Lower leg skin (tissue), 4 donors: Measurements from ENCODE around the gene GAB1. TPM values are rescaled to one million over a fixed set of nuclear protein-coding genes. Genes with fewer than 3 reads are reported as not detected.

Experiments
- DNase-seq, 2 donors: peaks; one replicate each; pipeline ENCODE4 v3.0.0-alpha.2; 2019; ENCODE audit warnings: low spot score in 2 of 2
- H3K4me3 ChIP-seq: fragments of 200-600 bp; sonication (generic); 2 replicates; pipeline ENCODE4 v1.5.1; 2017; ENCODE audit warnings: mild to moderate bottlenecking, low read depth; ENCODE audit not compliant: poor library complexity, severe bottlenecking
- POLR2A ChIP-seq, 2 donors: fragments of 450-650 bp; IDR thresholded peaks; one replicate each; pipeline ENCODE4 v1.6.1; 2016 to 2017; ENCODE audit warnings: antibody characterized with exemption in 2 of 2, mild to moderate bottlenecking in 1 of 2, moderate library complexity in 1 of 2
- WGBS, 2 donors: methylation state at CpG; one replicate each; pipeline ENCODE4 v1.1.5; 2018; 5-methylcytosine and 5-hydroxymethylcytosine counted together
- intact Hi-C: fragments of 100-400 bp; cut with DNase I; formaldehyde crosslinking; loops from one replicate; pipeline ENCODE4 v1.15.0; 2023; ENCODE audit warnings: low total_unique reads
- total RNA-seq, 4 donors: library from RNA; depleted of rRNA; stranded (reverse); fragments of >200 nt; gene quantifications; one replicate each; pipeline ENCODE4 v1.1.0, GENCODE V29; 2016
- TF ChIP-seq, protein P1 (sequence below), 3 donors: fragments of 450-650 bp; IDR thresholded peaks; one replicate each; pipeline ENCODE4 v1.5.1; 2016; ENCODE audit warnings: antibody characterized with exemption in 3 of 3, mild to moderate bottlenecking in 3 of 3, moderate library complexity in 2 of 3

The GAB1 gene
- total RNA-seq, 4 donors from 2014 or later = 25.7 to 42.9 (median 37.3) TPM

DNA sequence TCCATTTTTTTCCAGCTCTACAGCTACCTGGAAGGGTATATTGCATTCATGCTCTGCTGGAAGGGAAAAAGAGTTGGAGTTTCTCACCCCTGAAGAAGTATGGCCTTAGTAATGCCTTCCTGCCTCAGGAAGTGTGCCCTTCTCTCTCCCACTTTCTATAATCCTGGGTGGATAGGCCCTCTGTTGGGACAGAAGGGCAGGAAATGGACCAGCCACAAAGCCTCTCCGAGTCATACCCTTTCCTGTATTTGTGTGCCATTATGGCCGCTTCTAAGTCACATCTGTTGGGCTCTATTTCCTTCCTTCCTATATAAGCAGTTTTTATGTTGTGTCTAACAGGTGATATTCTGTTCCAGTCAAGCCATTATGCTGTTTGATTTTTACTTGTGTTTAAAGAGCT, 102.0 kb downstream of the GAB1 start:
- 83 to 86% methylated on average over 2 of the region's 2 CpGs for WGBS, 2 donors
- intact Hi-C loops = no loop called here

DNA sequence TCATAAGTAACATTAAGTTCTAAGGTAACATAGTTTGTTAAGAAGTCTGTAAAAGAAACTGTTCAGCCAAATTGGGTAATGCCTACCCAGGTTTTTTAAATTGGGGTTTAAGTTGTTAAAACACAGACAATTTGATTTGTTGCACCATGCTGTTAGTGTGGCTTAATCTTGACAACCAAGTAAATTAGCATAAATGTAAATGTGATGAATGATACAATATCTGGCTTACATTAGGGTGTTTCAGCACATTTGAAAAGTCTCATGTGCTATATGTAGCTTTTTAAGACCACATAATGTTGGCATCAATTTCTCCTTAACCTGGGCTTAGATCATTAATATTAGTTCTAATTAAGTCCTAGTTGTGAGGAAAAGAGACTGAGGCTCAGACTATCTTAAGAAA, 104.4 kb downstream of the GAB1 start:
- intact Hi-C loops = no loop called here
- no peak for DNase-seq
- no peak overlapping the region for H3K4me3 ChIP-seq
- no peak for TF ChIP-seq POLR2A (IDR thresholded peaks at IDR 0.05)
- TF ChIP-seq, protein P1, sequence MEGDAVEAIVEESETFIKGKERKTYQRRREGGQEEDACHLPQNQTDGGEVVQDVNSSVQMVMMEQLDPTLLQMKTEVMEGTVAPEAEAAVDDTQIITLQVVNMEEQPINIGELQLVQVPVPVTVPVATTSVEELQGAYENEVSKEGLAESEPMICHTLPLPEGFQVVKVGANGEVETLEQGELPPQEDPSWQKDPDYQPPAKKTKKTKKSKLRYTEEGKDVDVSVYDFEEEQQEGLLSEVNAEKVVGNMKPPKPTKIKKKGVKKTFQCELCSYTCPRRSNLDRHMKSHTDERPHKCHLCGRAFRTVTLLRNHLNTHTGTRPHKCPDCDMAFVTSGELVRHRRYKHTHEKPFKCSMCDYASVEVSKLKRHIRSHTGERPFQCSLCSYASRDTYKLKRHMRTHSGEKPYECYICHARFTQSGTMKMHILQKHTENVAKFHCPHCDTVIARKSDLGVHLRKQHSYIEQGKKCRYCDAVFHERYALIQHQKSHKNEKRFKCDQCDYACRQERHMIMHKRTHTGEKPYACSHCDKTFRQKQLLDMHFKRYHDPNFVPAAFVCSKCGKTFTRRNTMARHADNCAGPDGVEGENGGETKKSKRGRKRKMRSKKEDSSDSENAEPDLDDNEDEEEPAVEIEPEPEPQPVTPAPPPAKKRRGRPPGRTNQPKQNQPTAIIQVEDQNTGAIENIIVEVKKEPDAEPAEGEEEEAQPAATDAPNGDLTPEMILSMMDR (IDR thresholded peaks at IDR 0.05) = no peak

More for the DNA sequence above, 102.0 kb downstream of the GAB1 start:
- no peak overlapping the region for H3K4me3 ChIP-seq
- no peak for DNase-seq
- TF ChIP-seq, protein P1 (IDR thresholded peaks at IDR 0.05) = no peak
- TF ChIP-seq POLR2A (IDR thresholded peaks at IDR 0.05) = no peak

DNA sequence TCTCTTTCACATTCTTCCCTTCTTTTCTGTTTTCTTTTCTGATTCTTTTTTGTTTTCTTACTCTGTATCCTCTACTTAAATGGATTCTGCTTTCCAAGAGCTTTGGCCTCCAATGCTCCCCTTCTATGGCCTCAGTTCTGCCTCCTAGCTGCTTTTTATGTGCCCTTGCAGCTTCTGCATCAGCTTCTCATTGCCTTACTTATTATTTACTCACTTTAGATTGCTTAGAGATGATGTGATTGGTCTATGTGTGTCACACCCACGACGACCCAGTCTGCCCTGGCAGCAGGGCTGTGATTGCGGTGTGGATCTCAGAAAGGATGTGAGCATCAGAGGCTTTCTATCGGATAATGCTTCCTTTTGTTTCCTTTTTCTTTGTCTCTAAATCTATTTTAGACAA, 105.0 kb downstream of the GAB1 start:
- no peak for TF ChIP-seq POLR2A (IDR thresholded peaks at IDR 0.05)
- TF ChIP-seq, protein P1 (IDR thresholded peaks at IDR 0.05) = no peak
- DNase-seq = no peak
- H3K4me3 ChIP-seq = no peak overlapping the region
- intact Hi-C loops = no loop called here
- 65 to 72% methylated on average over 4 of the region's 4 CpGs for WGBS, 2 donors

DNA sequence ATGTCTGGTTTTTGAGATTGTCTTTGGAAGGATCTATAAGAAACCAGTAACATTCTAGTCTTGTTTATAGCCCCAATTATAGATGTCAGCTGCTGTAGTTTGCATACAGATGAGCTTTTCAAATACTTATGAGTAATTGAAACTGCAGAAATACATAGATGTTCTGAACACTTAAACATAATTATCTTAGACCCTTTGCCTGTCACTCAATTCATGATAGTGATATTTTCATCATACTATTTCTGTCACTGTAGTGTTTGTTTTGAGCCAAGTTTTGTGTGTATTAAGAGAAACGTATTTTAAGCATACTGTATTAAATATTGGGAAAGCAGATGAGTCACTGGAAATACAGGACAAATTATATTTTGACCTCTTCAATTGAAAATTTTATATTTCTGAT, 107.1 kb downstream of the GAB1 start:
- no peak for TF ChIP-seq POLR2A (IDR thresholded peaks at IDR 0.05)
- TF ChIP-seq, protein P1 (IDR thresholded peaks at IDR 0.05) = no peak
- DNase-seq = no peak
- 20 to 27% methylated on average over 1 of the region's 1 CpG for WGBS, 2 donors
- H3K4me3 ChIP-seq = no peak overlapping the region
- intact Hi-C loops = no loop called here

DNA sequence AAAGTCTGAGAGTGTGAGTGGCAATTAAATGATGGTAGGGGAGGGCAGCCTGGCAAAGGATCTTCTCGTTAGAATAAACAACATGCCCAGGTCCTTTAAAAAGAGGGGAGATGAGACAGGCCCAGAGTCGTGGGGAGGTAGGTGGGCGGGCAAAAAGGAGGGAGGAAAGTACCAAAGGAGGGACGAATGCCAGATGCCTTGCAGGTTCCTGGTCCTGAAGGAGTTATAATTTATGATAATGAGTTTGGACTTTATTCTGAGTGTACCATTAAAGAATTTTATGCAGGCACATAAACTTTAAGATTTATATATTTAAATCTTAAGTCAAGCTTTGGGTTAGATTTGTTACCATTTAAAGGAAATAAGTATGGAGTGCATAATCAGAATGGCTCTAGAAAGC, 114.5 kb downstream of the GAB1 start:
- 62 to 72% methylated on average over 4 of the region's 4 CpGs for WGBS, 2 donors
- no peak for DNase-seq
- no peak for TF ChIP-seq POLR2A (IDR thresholded peaks at IDR 0.05)
- intact Hi-C loops = no loop called here
- no peak overlapping the region for H3K4me3 ChIP-seq

DNA sequence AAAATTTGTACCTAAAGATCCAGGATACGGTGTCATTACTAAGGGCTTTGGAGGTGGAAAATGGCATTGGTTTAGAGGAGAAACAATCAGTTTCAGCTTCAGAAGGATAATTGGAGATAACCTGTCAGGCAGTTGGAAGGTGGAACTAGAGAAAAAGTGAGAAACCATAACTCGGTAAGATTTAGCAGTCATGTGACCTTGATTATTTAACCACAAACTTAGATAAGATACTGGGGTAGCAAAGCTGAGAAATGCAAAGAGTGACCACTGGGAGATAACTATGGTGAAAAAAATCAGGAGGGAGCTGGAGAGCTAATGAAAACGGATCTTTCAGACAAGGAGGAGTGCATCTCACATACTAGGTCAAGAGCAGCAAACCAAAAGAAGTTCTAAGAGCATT, 118.5 kb downstream of the GAB1 start:
- H3K4me3 ChIP-seq = no peak overlapping the region
- TF ChIP-seq, protein P1 (IDR thresholded peaks at IDR 0.05) = no peak
- TF ChIP-seq POLR2A (IDR thresholded peaks at IDR 0.05) = no peak
- intact Hi-C loops = loop anchor here (2.0 kb wide), 1 partner anchor 24 kb away; no protein-coding TSS in a partner anchor
- DNase-seq = no peak
- 87 to 98% methylated on average over 3 of the region's 3 CpGs for WGBS, 2 donors
